GM12878 (cell line): ENCODE results near the gene CASP8AP2. TPM values are rescaled to one million over a fixed set of nuclear protein-coding genes. Genes with fewer than 3 reads are reported as not detected.

Experiments used
- ATAC-seq: fragments of 200-7000 bp; cut with Tn5 transposase; 3 replicates; pipeline ENCODE4 v1.9.1; 2020; ENCODE audit warnings: mild to moderate bottlenecking, moderate library complexity
- BruUV-seq: library from RNA; stranded (reverse); fragments of 400-500 nt; replicated peaks from 2 replicates; lab custom pipeline; 2021; lab: Mats Ljungman, UMichigan
- CTCF ChIA-PET: fragments of 300-600 bp; sonication (Branson Sonifier 250); formaldehyde crosslinking; extraction: SDS; loops from one replicate; lab custom pipeline; 2021; ENCODE audit warnings: inconsistent platforms; lab: Yijun Ruan, JAX
- POLR2A ChIA-PET: fragments of 350-600 bp; formaldehyde crosslinking; extraction: SDS; loops from one replicate; lab custom pipeline; 2021; ENCODE audit warnings: inconsistent platforms; lab: Charles Lee
- RAD21 ChIA-PET: fragments of 300-600 bp; sonication (Branson Sonifier 250); formaldehyde crosslinking; loops from one replicate; lab custom pipeline; 2023; ENCODE audit warnings: antibody characterized with exemption; ENCODE audit not compliant: unreplicated experiment; lab: Charles Lee
- SMC1A ChIA-PET: fragments of 300-600 bp; sonication (Branson Sonifier 250); formaldehyde crosslinking; loops from one replicate; lab custom pipeline; 2023; ENCODE audit not compliant: unreplicated experiment, uncharacterized antibody; lab: Charles Lee
- DNase-seq: peaks from one replicate; pipeline ENCODE4 v3.0.0-alpha.2; 2011; ENCODE audit warnings: low read depth, low spot score
- FAIRE-seq: peaks from 3 replicates; lab custom pipeline; 2011; peaks lifted over from hg19 to GRCh38; lab: Jason Lieb, UNC
- H2AFZ ChIP-seq: 2 replicates; pipeline ENCODE4 v1.6.0; 2011; ENCODE audit warnings: low read depth, low read length, control low read depth; ENCODE audit not compliant: control insufficient read depth
- H3K27ac ChIP-seq: 2 replicates; pipeline ENCODE4 v1.5.1; 2011; ENCODE audit warnings: control low read depth; ENCODE audit not compliant: control insufficient read depth, insufficient read depth
- H3K27me3 ChIP-seq, 2 experiments: replicated peaks in 1 of 2; 2 replicates each; pipeline versions ENCODE4 v1.6.0 to v1.6.1; 2011; ENCODE audit warnings: low read length in 1 of 2; ENCODE audit not compliant: control insufficient read depth in 2 of 2, insufficient read depth in 2 of 2
- H3K36me3 ChIP-seq, 2 experiments: 2 replicates each; pipeline ENCODE4 v1.5.1; 2011; ENCODE audit warnings: low read length in 1 of 2; ENCODE audit not compliant: control insufficient read depth in 2 of 2, insufficient read depth in 2 of 2
- H3K4me1 ChIP-seq: 2 replicates; pipeline ENCODE4 v1.6.1; 2011; ENCODE audit warnings: mild to moderate bottlenecking, low read length, moderate library complexity, mixed read lengths; ENCODE audit not compliant: control insufficient read depth, insufficient read depth
- H3K4me2 ChIP-seq: 2 replicates; pipeline ENCODE4 v1.6.0; 2011; ENCODE audit warnings: control low read depth; ENCODE audit not compliant: control insufficient read depth, insufficient read depth
- H3K4me3 ChIP-seq: fragments of 200-600 bp; sonication (generic); 2 replicates; pipeline ENCODE4 v1.5.1; 2016
- H3K79me2 ChIP-seq: 2 replicates; pipeline ENCODE4 v1.6.0; 2011; ENCODE audit warnings: low read length; ENCODE audit not compliant: control insufficient read depth, insufficient read depth
- H3K9ac ChIP-seq: 2 replicates; pipeline ENCODE4 v1.8.0; 2011; ENCODE audit warnings: low read length, control low read depth, mixed read lengths; ENCODE audit not compliant: control insufficient read depth, insufficient read depth
- H3K9me3 ChIP-seq: replicated peaks from 3 replicates; pipeline ENCODE4 v1.5.1; 2011; ENCODE audit warnings: mild to moderate bottlenecking, low read length; ENCODE audit not compliant: control insufficient read depth, insufficient read depth
- H4K20me1 ChIP-seq: 2 replicates; pipeline ENCODE4 v1.6.0; 2011; ENCODE audit not compliant: control insufficient read depth, insufficient read depth
- CHD1 ChIP-seq: IDR thresholded peaks from 2 replicates; pipeline ENCODE4 v1.6.1; 2012; ENCODE audit warnings: low read depth, low read length, improper control_type of control experiment
- EED ChIP-seq: sonication (generic); IDR thresholded peaks from 2 replicates; pipeline ENCODE4 v1.6.1; 2016; ENCODE audit warnings: antibody characterized with exemption, low read depth
- NKRF ChIP-seq: fragments of 450-650 bp; conservative IDR thresholded peaks from 2 replicates; pipeline ENCODE4 v1.6.1; 2017; ENCODE audit warnings: mild to moderate bottlenecking, moderate library complexity
- PML ChIP-seq: IDR thresholded peaks from 2 replicates; pipeline ENCODE4 v1.6.1; 2012; ENCODE audit warnings: low read length, inconsistent platforms
- REST ChIP-seq: IDR thresholded peaks from 2 replicates; pipeline ENCODE4 v1.6.1; 2012; ENCODE audit warnings: mild to moderate bottlenecking, low read depth, low read length
- SMARCA5 ChIP-seq: fragments of 450-650 bp; IDR thresholded peaks from 2 replicates; pipeline ENCODE4 v1.6.1; 2017; ENCODE audit warnings: mild to moderate bottlenecking
- STAT3 ChIP-seq: IDR thresholded peaks from 2 replicates; pipeline ENCODE4 v1.6.1; 2011; ENCODE audit warnings: low read depth, low read length, improper control_type of control experiment
- YY1 ChIP-seq: IDR thresholded peaks from 2 replicates; pipeline ENCODE4 v1.6.1; 2011; ENCODE audit warnings: low read depth, mild to moderate bottlenecking, low read length
- ZNF207 ChIP-seq: fragments of 450-650 bp; IDR thresholded peaks from 2 replicates; pipeline ENCODE4 v1.6.1; 2014; ENCODE audit warnings: antibody characterized with exemption, mild to moderate bottlenecking, borderline replicate concordance
- ZZZ3 ChIP-seq: IDR thresholded peaks from 2 replicates; pipeline ENCODE4 v1.6.1; 2011; ENCODE audit warnings: low read depth; ENCODE audit not compliant: control insufficient read depth, insufficient read length
- WGBS: methylation state at CpG from one replicate; pipeline ENCODE4 v1.1.6; 2016; ENCODE audit warnings: low lambda C conversion rate; ENCODE audit not compliant: insufficient replicate concordance, insufficient coverage; ENCODE audit errors: missing lambda C conversion rate; 5-methylcytosine and 5-hydroxymethylcytosine counted together
- in situ Hi-C: fragments of 300-500 bp; cut with MboI; formaldehyde crosslinking; loops from 9 replicates; pipeline ENCODE4 v1.14.3; 2018; ENCODE audit warnings: mixed read lengths
- intact Hi-C: fragments of 100-400 bp; cut with micrococcal nuclease; formaldehyde crosslinking; loops from one replicate; pipeline ENCODE4 v1.14.2; 2022; ENCODE audit not compliant: unreplicated experiment
- polyA plus RNA-seq, 11 experiments: library from polyadenylated mRNA; depleted of rRNA in 4 of 11; unstranded in 6 of 11; stranded (reverse) in 5 of 11; fragments of >200 nt; fragmentation: Nextera tagmentation in 4 of 11; fragmentation: Illumina TruSeq in 1 of 11; extraction: Ambion mirVana in 4 of 11; extraction: Trizol in 1 of 11; gene quantifications; 1 replicate in 1 of 11; 2 replicates in 10 of 11; pipeline versions ENCODE4 v1.2.1 to v1.2.3, GENCODE V29; 2011 to 2016; ENCODE audit warnings: inconsistent platforms in 2 of 11, missing spikeins in 2 of 11, low read depth in 1 of 11
- total RNA-seq, 4 experiments: library from RNA; depleted of rRNA in 3 of 4; stranded (reverse); fragments of >200 nt in 3 of 4; fragmentation: Illumina TruSeq in 1 of 4; extraction: Trizol in 1 of 4; gene quantifications; 2 replicates each; pipeline versions ENCODE4 v1.2.1 to v1.2.3, GENCODE V29; 2013 to 2021

CASP8AP2 gene
- total and polyA plus RNA-seq, 10 of the 15 experiments (the other 5 are each of a cell fraction or from before 2014, with no cell fraction given): 11.1 to 28.7 (median 17.1) TPM

- SMC1A ChIA-PET: no interaction called here
- in situ Hi-C loops: loop anchor here (10.0 kb wide), 1 partner anchor 455 kb away; no protein-coding TSS in a partner anchor
- CTCF ChIA-PET: interaction anchor here (0.5 to 2.6 kb wide), 2 partner anchors 12 to 16 kb away, joined by 3 to 34 read pairs; partner anchors contain the start of gene MDN1
- Histone ChIP-seq H4K20me1 (no peaks in the 10 kb centered on the region), H3K79me2 (peaks cover 24% of the 10 kb centered on the region), H3K36me3 (peaks cover 0 to 8% of the 10 kb centered on the region in 2 experiments; a peak in 2 of 4 replicates), H2AFZ (peak overlapping the region; percentile 95), H3K27ac (peak overlapping the region; percentile 85), H3K9ac (peak overlapping the region; percentile 91), H3K27me3 (no peaks in the 10 kb centered on the region), H3K4me2 (peak overlapping the region; percentile 93), H3K4me1 (peaks cover 15% of the 10 kb centered on the region), H3K4me3 (peak overlapping the region; percentile 83), H3K9me3 (no peaks in the 10 kb centered on the region)
- TF ChIP-seq SMARCA5 (0 out of 2 replicates have a peak, but pooled peaks have one; percentile 35), EED (0 out of 2 replicates have a peak, but pooled peaks have one; percentile 17), PML (peak; percentile 13; the same call in 1 of the 2 replicates), ZZZ3 (no peak), CHD1 (no peak), STAT3 (no peak), ZNF207 (0 out of 2 replicates have a peak, but pooled peaks have one; percentile 5), YY1 (peak; percentile 28; the same call in 1 of the 2 replicates), NKRF (0 out of 2 replicates have a peak, but pooled peaks have one; percentile 28), REST (no peak)
- FAIRE-seq (no peak), ATAC-seq (no peak), DNase-seq (no peak)
- WGBS: 0% methylated on average over 10 of the region's 15 CpGs
- RAD21 ChIA-PET: interaction anchor here (2.0 to 2.3 kb wide), 2 partner anchors 10 to 13 kb away, joined by 7 to 20 read pairs; partner anchors contain the start of gene MDN1
- POLR2A ChIA-PET: interaction anchor here (1.4 to 4.2 kb wide), 2 partner anchors 10 to 14 kb away, joined by 4 to 45 read pairs; partner anchors contain the start of gene MDN1
- BruUV-seq: TSS peak; percentile 79
- intact Hi-C loops: no loop called here
Measured at GRCh38 chr6:89830170-89830809, 610 bp downstream of the CASP8AP2 start.
